Keratinocyte (primary cell): ENCODE results near the gene MT3. TPM values are rescaled to one million over a fixed set of nuclear protein-coding genes. Genes with fewer than 3 reads are reported as not detected.

ENCODE experiments used
- DNase-seq: peaks from one replicate; pipeline ENCODE4 v3.0.0-alpha.2; 2011; ENCODE audit warnings: low read depth, missing footprints, low spot score
- FAIRE-seq: peaks from 2 replicates; lab custom pipeline; 2011; peaks lifted over from hg19 to GRCh38; lab: Jason Lieb, UNC
- H2AFZ ChIP-seq: 2 replicates; pipeline ENCODE4 v1.6.0; 2012; ENCODE audit warnings: low read length, control low read depth, inconsistent platforms; ENCODE audit not compliant: control insufficient read depth
- H3K27ac ChIP-seq: 2 replicates; pipeline ENCODE4 v1.5.1; 2011; ENCODE audit warnings: low read length; ENCODE audit not compliant: control insufficient read depth, insufficient read depth
- H3K27me3 ChIP-seq: 3 replicates; pipeline ENCODE4 v1.6.0; 2011; ENCODE audit warnings: low read length; ENCODE audit not compliant: control insufficient read depth, insufficient read depth; ENCODE audit errors: extremely low read depth
- H3K36me3 ChIP-seq, 2 experiments: 2 replicates in 1 of 2; 3 replicates in 1 of 2; pipeline ENCODE4 v1.5.1; 2011; ENCODE audit warnings: low read length in 2 of 2, mild to moderate bottlenecking in 1 of 2; ENCODE audit not compliant: control insufficient read depth in 2 of 2, insufficient read depth in 2 of 2; ENCODE audit errors: extremely low read depth in 1 of 2
- H3K4me1 ChIP-seq: 3 replicates; pipeline ENCODE4 v1.5.1; 2011; ENCODE audit warnings: low read length; ENCODE audit not compliant: control insufficient read depth, insufficient read depth; ENCODE audit errors: extremely low read depth
- H3K4me2 ChIP-seq: 3 replicates; pipeline ENCODE4 v1.6.0; 2011; ENCODE audit warnings: low read depth, low read length; ENCODE audit not compliant: control insufficient read depth, insufficient read depth; ENCODE audit errors: extremely low read depth
- H3K4me3 ChIP-seq, 3 experiments: fragments of 200-600 bp in 1 of 3; sonication (generic) in 1 of 3; 2 replicates in 2 of 3; 3 replicates in 1 of 3; pipeline ENCODE4 v1.5.1; 2011 to 2016; ENCODE audit warnings: low read length in 3 of 3, mild to moderate bottlenecking in 3 of 3, control low read depth in 2 of 3, inconsistent platforms in 1 of 3, low read depth in 1 of 3, mixed read lengths in 1 of 3, mixed run types in 1 of 3, moderate library complexity in 1 of 3; ENCODE audit not compliant: control insufficient read depth in 2 of 3, insufficient read depth in 2 of 3; ENCODE audit errors: extremely low read depth in 1 of 3
- H3K79me2 ChIP-seq: 2 replicates; pipeline ENCODE4 v1.6.0; 2012; ENCODE audit warnings: low read length; ENCODE audit not compliant: control insufficient read depth, insufficient read depth
- H3K9ac ChIP-seq: 3 replicates; pipeline ENCODE4 v1.6.0; 2011; ENCODE audit warnings: low read length; ENCODE audit not compliant: control insufficient read depth, insufficient read depth; ENCODE audit errors: extremely low read depth
- H3K9me1 ChIP-seq: 3 replicates; pipeline ENCODE4 v1.6.0; 2011; ENCODE audit warnings: low read length; ENCODE audit not compliant: control insufficient read depth, insufficient read depth; ENCODE audit errors: extremely low read depth
- H3K9me3 ChIP-seq: 2 replicates; pipeline ENCODE4 v1.5.1; 2012; ENCODE audit warnings: low read depth, low read length; ENCODE audit not compliant: control insufficient read depth
- H4K20me1 ChIP-seq: 3 replicates; pipeline ENCODE4 v1.6.0; 2011; ENCODE audit warnings: low read length; ENCODE audit not compliant: control insufficient read depth, insufficient read depth; ENCODE audit errors: extremely low read depth
- EZH2 ChIP-seq: IDR thresholded peaks from one replicate; pipeline ENCODE4 v1.6.1; 2012; ENCODE audit warnings: inconsistent platforms, mild to moderate bottlenecking, low read length, moderate library complexity
- dilution Hi-C: fragments of 300-500 bp; cut with MboI; formaldehyde crosslinking; loops from one replicate; pipeline ENCODE4 v1.7.0; 2020; ENCODE audit warnings: low sequenced_read_pairs; ENCODE audit not compliant: extremely low pct_ligation_motif_present
- polyA plus RNA-seq, 5 experiments: library from polyadenylated mRNA; depleted of rRNA in 3 of 5; stranded (reverse) in 3 of 5; stranded (forward) in 1 of 5; unstranded in 1 of 5; fragments of >200 nt; gene quantifications; 1 replicate in 1 of 5; 2 replicates in 3 of 5; 3 replicates in 1 of 5; pipeline versions ENCODE4 v1.2.1 to v1.2.3, GENCODE V29; 2011 to 2012; ENCODE audit warnings: missing spikeins in 2 of 5, low read depth in 1 of 5, low replicate concordance in 1 of 5
- TF ChIP-seq, protein P1 (sequence below), 3 experiments: IDR thresholded peaks in 1 of 3; conservative IDR thresholded peaks in 1 of 3; optimal IDR thresholded peaks in 1 of 3; 2 replicates in 2 of 3; 3 replicates in 1 of 3; pipeline versions ENCODE3 to v1.5.1; 2011; ENCODE audit warnings: low read length in 3 of 3, mild to moderate bottlenecking in 3 of 3, moderate library complexity in 2 of 3, control low read depth in 1 of 3, inconsistent platforms in 1 of 3; ENCODE audit not compliant: insufficient read depth in 2 of 3; ENCODE audit errors: extremely low read depth in 1 of 3

Gene MT3
- polyA plus RNA-seq, 1 donor (not counting 4 experiments of a cell fraction or from before 2014, with no cell fraction given) = not detected

- Histone ChIP-seq H3K9me1 (no peaks in the 10 kb centered on the region), H3K27ac (no peak overlapping the region), H3K79me2 (no peaks in the 10 kb centered on the region), H4K20me1 (no peaks in the 10 kb centered on the region), H3K36me3 (no peaks in the 10 kb centered on the region), H3K4me1 (no peaks in the 10 kb centered on the region), H3K27me3 (no peaks in the 10 kb centered on the region), H3K4me3 (no peak overlapping the region), H3K9me3 (no peaks in the 10 kb centered on the region), H3K4me2 (no peak overlapping the region), H2AFZ (no peak overlapping the region), H3K9ac (no peak overlapping the region)
- FAIRE-seq (no peak), DNase-seq (no peak)
- dilution Hi-C loops = no loop called here
- TF ChIP-seq EZH2 = no peak
- TF ChIP-seq, protein P1, sequence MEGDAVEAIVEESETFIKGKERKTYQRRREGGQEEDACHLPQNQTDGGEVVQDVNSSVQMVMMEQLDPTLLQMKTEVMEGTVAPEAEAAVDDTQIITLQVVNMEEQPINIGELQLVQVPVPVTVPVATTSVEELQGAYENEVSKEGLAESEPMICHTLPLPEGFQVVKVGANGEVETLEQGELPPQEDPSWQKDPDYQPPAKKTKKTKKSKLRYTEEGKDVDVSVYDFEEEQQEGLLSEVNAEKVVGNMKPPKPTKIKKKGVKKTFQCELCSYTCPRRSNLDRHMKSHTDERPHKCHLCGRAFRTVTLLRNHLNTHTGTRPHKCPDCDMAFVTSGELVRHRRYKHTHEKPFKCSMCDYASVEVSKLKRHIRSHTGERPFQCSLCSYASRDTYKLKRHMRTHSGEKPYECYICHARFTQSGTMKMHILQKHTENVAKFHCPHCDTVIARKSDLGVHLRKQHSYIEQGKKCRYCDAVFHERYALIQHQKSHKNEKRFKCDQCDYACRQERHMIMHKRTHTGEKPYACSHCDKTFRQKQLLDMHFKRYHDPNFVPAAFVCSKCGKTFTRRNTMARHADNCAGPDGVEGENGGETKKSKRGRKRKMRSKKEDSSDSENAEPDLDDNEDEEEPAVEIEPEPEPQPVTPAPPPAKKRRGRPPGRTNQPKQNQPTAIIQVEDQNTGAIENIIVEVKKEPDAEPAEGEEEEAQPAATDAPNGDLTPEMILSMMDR (optimal IDR thresholded peaks at IDR 0.05 in 1 of 3, IDR thresholded peaks at IDR 0.05 in 1 of 3, conservative IDR thresholded peaks at IDR 0.05 in 1 of 3; ENCODE audit: extremely low read depth in 1 of 3, insufficient read depth in 2 of 3, low read length in 3 of 3) = no peak
Observed at GRCh38 chr16:56569971-56570370, 19.4 kb upstream of the MT3 start.

GRCh38 chr16:56571525-56571924 lies 17.8 kb upstream of the MT3 start:
- no peak for FAIRE-seq
- no peak overlapping the region for H2AFZ ChIP-seq

More at GRCh38 chr16:56571525-56571924, 17.8 kb upstream of the MT3 start:
- H3K9me3 ChIP-seq = no peaks in the 10 kb centered on the region
- H3K4me2 ChIP-seq = no peak overlapping the region
- H3K79me2 ChIP-seq = no peaks in the 10 kb centered on the region
- H3K9ac ChIP-seq = no peak overlapping the region
- no peaks in the 10 kb centered on the region for H3K36me3 ChIP-seq
- TF ChIP-seq EZH2 = no peak
- TF ChIP-seq, protein P1 (optimal IDR thresholded peaks at IDR 0.05 in 1 of 3, IDR thresholded peaks at IDR 0.05 in 1 of 3, conservative IDR thresholded peaks at IDR 0.05 in 1 of 3; ENCODE audit: extremely low read depth in 1 of 3, insufficient read depth in 2 of 3, low read length in 3 of 3) = no peak
- no peak overlapping the region for H3K27ac ChIP-seq
- dilution Hi-C loops = no loop called here
- H3K27me3 ChIP-seq = no peaks in the 10 kb centered on the region
- H3K9me1 ChIP-seq = no peaks in the 10 kb centered on the region
- no peak overlapping the region for H3K4me3 ChIP-seq
- no peak for DNase-seq
- H3K4me1 ChIP-seq = peaks cover under 1% of the 10 kb centered on the region
- no peaks in the 10 kb centered on the region for H4K20me1 ChIP-seq
